ENCODE data around the gene ACAD9. TPM values are rescaled to one million over a fixed set of nuclear protein-coding genes. Genes with fewer than 3 reads are reported as not detected.
"Not testable (repeated sequence)": the region's sequence is repeated elsewhere in the genome, so short reads cannot be mapped to it uniquely, and the experiment has no call there.

The ACAD9 gene
- polyA plus RNA-seq, 1 donor: 28.2 TPM

- no peak for DNase-seq
Measured at GRCh38 chr3:128895843-128896697, 16.6 kb downstream of the ACAD9 start.

GRCh38 chr3:128902426-128902825, 23.0 kb downstream of the ACAD9 start:
- no peak for DNase-seq

DNA sequence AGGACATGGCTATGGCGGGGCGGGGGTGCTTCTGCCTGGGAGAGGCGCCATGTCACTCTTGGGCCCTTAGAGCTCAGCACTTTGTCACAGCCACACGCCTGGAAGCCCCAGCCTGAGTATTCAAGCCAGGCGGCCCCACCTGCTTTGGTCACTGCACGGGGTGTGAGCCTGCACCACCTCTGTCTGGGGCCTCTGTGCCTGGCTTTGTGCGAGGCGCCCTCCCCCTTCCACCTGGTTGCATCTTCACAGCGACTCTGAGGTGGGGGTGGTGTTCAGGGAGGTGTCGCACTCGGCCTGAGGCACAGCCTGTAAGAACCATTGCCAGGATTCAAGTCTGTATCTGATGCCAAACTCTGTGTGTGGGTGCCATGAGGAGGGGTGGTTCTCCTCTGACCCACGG, 24.1 kb downstream of the ACAD9 start:
- no peak for DNase-seq

DNA sequence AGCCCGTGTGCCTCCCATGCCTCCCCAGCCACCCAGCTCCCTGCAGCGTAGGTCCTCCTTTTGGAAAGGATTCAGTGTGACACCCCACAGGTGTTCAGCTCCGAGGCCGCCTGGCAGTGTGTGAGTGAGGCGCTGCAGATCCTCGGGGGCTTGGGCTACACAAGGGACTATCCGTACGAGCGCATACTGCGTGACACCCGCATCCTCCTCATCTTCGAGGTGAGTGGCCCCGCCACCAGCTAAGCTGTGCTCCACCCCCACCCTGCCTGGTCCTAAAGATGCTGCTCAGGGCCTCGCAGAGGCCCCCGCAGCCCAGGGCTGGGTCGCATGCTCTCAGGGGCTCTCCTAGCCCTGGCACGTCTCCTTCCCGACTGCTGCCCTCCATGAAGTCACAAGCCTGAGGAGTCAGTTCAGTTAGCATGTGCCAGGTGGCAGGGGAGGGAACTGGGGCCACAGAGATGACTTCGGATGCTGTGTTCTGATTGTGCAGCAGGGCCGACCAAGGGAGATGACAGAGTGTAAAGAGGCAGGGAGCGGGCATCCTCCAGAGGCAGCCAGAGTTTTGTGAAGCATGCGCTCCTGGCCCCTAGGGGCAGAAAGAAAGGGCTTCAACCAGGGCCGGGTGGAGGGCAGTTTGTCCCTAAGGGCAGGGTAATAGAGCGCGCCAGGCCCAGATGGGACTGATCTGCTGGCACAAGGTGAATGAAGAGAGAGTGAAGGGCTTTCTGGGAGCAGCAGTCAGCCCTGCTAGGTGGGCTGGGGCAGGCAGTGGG, 26.8 kb downstream of the ACAD9 start:
- no peak for DNase-seq

DNA sequence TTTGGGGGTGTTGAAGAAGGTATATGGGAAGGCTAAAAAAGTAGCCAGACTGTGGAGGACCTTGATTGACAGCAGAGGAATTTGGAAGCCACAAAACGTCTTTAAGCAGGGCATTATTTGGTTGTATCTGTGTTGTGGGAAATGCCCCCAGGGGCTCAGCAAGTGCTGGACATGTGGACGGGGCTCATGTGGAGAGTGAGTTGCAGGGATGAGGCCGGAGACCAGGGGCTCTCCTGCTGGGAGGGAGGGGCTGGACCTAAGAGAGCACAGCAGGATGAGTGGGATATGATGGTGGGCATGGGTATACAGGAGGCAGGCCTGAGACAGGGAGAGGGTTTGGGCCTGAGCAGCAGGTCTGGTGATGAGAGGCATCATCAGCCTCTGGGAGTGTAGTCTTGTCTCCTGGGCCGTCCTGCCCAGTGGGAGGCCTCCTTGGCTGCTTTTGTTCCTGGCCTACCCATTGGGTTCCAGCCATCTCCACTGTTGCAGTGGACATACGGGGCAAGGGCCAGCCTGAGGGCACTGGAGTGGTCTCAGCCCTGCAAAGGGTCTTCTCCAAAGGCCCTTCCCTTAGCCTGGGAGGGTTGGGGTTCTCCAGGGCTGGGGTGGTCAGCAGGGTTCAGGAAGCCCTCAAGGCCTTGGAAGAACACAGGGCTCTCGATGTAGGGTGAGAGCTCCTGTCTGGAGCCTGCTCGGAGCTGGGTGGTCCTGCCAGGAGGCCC, 27.5 kb downstream of the ACAD9 start:
- DNase-seq: no peak

- DNase-seq: no peak
Measured at GRCh38 chr3:128907706-128908445, 28.5 kb downstream of the ACAD9 start.

DNA sequence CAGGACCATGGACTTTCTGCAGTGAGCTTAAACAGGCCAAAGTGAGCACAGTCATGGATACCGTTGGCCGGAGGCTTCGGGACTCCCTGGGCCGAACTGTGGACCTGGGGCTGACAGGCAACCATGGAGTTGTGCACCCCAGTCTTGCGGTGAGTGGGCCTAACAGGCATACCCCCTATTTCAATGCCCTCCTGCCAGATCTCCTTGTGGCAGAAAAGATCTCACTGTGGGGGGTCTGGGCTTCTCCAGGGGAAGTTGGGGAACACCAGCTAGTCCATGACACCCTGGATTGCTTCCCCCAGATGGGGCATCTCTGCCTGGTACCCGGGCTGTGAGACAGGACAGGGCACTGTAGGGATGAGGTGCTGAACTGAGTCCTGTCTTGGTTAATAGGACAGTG, 29.5 kb downstream of the ACAD9 start:
- DNase-seq: no peak

DNA sequence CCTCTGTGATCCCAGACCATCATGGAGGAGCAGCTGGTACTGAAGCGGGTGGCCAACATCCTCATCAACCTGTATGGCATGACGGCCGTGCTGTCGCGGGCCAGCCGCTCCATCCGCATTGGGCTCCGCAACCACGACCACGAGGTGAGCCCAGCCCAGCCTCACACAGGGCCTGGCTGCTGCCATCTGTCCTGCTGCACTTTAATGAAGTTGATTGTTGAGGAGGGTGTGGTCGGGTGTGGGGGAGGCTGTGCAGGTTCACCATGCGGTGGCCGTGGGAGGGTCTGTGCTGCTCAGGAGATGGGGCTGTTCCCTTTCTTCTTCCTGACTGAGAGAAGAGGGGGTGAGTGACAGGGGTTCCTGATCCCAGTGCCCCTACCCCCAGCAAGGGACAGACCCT, 30.6 kb downstream of the ACAD9 start:
- DNase-seq: no peak

GRCh38 chr3:128911911-128912310, 32.5 kb downstream of the ACAD9 start:
- DNase-seq: no peak

- no peak for DNase-seq
Measured at GRCh38 chr3:128914966-128915645, 35.7 kb downstream of the ACAD9 start.

DNA sequence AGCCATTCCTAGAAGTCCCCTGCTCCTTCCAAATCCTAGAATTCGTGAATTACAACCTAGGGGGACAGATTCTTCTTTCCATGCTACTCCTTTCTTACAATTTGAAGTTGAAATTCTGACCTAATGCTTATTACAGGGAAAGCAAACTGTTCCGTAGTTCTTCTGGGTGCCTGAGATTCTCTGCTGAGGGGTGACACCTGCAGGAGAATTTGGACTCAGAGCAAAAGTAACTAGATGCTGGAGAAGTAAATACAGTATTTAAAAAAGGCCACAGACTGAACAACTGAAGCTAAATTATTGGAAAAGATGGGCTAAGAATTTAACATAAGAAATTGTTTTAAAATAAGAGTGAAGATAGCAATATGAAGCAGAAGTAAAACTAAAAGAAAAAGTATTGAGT, 37.9 kb downstream of the ACAD9 start:
- no peak for DNase-seq

GRCh38 chr3:128919988-128920387, 40.6 kb downstream of the ACAD9 start:
- no peak for DNase-seq

DNA sequence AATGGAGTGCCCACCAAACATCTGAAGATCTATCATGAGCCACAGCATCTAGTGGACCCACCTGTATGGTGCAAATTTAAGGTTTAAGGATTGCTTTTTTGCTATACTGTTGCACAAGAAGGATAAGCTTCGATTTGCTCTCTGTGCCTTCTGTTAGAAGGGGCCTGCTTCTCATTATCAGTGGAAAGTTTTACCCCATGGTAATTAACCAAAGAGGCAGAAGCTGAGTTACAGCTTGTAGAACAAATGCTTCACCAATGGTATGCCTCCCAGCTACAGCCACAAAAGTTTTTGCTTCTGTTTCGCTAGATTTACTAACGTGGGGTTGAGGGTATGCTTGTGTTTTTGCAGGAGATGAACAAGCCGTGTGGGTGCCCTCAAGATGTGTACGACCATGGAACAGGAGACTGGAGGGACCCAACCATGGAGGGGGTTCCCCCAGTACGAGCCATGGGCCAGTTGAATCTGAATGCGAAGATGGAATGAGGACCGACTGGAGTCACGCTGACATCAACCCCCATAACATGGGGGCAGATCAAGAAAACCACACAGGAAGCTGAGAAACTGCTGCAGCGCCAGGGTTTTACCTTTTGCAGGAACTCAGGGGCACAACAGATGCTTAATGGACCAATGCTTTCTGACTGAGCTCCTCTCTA, 43.5 kb downstream of the ACAD9 start:
- no peak for DNase-seq

- no peak for DNase-seq
Measured at GRCh38 chr3:128923576-128923975, 44.2 kb downstream of the ACAD9 start.

DNA sequence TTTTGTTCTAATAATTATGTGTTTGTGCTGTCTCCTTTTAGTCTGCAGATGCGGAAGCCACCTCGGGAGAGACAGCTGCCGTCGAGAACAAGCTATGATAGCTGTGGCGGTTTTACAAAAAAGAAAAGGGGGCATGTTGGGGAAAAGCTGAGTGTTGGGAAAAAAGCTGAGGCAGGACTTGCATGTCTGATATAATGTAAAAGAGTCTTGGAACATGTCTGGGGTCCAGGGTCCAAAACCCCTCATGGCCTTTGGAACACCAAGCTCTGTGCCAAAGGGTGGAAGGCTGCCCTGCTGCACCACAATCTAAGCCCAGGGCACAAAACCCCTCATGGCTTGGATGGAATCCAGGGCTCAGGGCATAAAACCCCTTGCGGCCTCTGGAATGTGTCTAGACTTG, 44.6 kb downstream of the ACAD9 start:
- DNase-seq: not testable (repeated sequence)

GRCh38 chr3:128929364-128929763, 49.9 kb downstream of the ACAD9 start:
- no peak for DNase-seq

DNA sequence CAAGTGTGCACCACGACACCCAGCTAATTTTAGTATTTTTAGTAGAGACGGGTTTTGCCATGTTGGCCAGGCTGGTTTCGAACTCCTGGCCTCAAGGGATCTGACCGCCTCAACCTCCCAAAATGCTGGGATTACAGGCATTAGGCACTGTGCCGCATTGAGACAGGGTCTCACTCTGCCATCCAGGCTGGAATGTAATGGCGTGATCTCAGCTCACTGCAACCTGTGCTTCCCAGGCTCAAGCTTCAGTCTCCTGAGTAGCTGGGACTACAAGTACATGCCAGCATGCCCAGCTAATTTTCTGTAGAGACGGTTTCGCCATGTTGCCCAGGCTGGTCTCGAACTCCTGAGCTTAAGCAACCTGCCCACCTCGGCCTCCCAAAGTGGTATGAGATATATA, 51.6 kb downstream of the ACAD9 start:
- no peak for DNase-seq

DNA sequence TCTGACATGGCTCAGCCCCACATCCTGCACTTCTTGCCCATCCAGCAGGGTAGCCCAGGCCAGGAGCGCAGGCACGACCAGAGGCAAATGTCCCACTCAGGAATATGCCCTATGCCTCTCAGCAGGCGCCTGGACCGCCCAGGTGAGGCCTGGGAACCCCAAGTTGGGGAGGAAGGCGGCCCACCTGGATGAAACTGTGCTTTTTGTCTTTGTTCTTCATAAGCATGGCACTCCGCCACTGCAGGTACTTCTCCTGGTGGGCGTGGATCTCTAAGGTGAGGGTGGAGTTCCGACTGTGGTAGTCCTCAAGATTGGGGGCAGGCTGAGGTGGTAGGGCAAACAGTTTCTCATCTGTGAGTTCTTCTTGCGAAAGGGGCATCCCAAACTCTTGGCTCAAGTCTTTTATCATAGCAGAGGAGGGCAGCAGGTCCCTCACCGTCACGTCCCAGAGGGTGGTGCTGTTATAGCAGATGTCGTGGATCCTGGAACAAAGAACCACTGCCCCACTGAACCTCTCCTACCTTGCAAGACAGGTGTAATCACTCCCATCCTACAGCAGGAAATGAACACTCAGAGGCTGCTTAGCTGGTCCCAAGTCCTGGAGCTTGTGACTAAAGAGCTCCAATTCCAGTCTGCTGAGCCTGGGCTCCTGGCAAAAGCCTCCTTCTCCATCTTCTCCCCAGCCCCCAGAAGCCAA, 53.2 kb downstream of the ACAD9 start:
- DNase-seq: no peak

DNA sequence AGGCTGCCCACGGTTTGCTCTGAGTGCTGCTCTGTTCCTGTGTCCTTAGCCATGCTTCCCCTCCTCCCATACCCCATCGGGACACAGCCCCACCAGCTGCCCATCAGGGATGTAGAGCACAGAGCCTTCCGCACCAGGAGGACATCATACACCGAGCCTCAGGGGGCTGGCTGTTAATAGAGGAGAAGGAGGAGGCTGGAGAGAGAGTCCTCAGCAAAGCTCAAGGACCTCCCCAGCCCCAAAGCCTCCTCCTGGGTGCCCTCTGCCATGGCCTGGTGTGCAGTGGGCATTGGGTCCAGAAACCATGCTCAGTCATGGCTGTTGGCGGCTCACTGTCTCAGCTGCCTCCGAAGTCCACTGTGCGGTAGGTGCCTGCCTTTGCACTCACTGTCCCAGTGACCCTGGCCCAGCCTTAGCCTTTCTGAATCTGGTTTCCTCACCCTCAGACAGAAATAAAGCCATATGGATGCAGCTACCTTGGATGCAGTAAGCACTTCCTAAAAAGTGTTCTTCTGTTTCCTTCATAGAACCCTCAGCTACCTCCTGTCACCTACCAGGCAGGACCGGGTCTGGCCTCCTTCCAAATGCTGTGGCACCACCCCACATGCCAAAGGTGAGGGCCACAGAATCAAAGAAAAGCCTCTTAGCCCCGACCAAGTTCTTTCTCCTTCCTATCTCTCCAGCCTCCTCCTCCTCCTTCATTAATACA, 53.9 kb downstream of the ACAD9 start:
- no peak for DNase-seq

GRCh38 chr3:128933922-128934253, 54.5 kb downstream of the ACAD9 start:
- DNase-seq: no peak

All from hindlimb muscle (tissue), 1 donor.